ENCODE results near the gene MAN2A1. TPM values are rescaled to one million over a fixed set of nuclear protein-coding genes. Genes with fewer than 3 reads are reported as not detected.
A peak's percentile ranks its signal among the peaks of the same experiment; 100 is the strongest.

Gene MAN2A1
- total RNA-seq, 1 experiment from 2014 or later: 78.0 TPM

DNA sequence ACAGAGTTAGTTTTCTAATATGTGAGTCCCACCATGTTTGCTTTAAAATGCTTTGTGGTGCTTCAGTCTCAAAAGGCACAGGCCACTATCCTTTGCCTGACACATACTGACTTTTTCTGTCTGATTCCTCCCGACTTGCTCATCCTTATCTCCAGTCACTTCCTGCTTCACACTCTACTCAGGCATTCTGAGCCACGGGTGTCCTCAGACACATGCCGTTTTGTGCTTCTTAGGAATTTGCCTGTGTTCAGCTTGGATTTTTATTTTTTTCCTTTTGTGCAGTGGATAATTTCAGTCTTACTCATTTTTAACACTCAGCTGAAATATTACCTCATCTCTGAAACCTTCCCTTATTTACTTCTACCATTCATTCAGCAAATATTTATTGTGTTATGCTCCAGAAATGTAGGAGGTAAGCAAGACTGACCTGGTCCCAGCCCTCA lies 54.1 kb downstream of the MAN2A1 start:
- no CpG with 5 or more reads among the region's 3 CpGs for WGBS (ENCODE audit: extremely low coverage, insufficient read length, low lambda C conversion rate)
- Histone ChIP-seq H2BK120ac (ENCODE audit: low read depth, low read length, poor library complexity, severe bottlenecking) (no peak overlapping the region), H4K5ac (ENCODE audit: insufficient read length, low read depth, low read length) (no peak overlapping the region), H3K14ac (ENCODE audit: insufficient read depth, low read length) (no peak overlapping the region), H4K20me1 (ENCODE audit: control insufficient read depth, insufficient read depth, insufficient read length) (no peaks in the 10 kb centered on the region), H2BK12ac (ENCODE audit: insufficient read length, low read depth, low read length) (no peak overlapping the region), H3K4me2 (ENCODE audit: insufficient read depth, insufficient read length, low read length) (no peak overlapping the region), H2AK5ac (ENCODE audit: insufficient read length, low read length) (no peak overlapping the region), H4K91ac (ENCODE audit: insufficient read length, low read depth, low read length) (no peak overlapping the region), H3K9me3 (ENCODE audit: control insufficient read depth, low read depth, low read length) (no peaks in the 10 kb centered on the region), H2BK20ac (ENCODE audit: low read depth, low read length, poor library complexity, severe bottlenecking) (no peak overlapping the region), H2AFZ (ENCODE audit: low read length) (no peak overlapping the region), H2BK15ac (ENCODE audit: low read depth, low read length) (no peak overlapping the region), H3K27me3 (ENCODE audit: insufficient read depth, low read length) (no peaks in the 10 kb centered on the region), H3K9ac (ENCODE audit: extremely low read depth, insufficient read length, low read length) (no peak overlapping the region), H3K79me2 (ENCODE audit: insufficient read depth, low read length) (peaks cover 5% of the 10 kb centered on the region; the same call in 1 of the 2 replicates), H3K27ac (ENCODE audit: insufficient read length, low read depth, low read length) (peak overlapping the region; percentile 14), H3K79me1 (ENCODE audit: insufficient read depth, low read depth, low read length, poor library complexity, severe bottlenecking) (no peaks in the 10 kb centered on the region), H3K4ac (ENCODE audit: low read depth, low read length) (no peak overlapping the region), H3T11ph (ENCODE audit: low read length) (no peak overlapping the region), H3K56ac (ENCODE audit: insufficient read length, low read depth, low read length) (no peak overlapping the region), H3K18ac (ENCODE audit: insufficient read length, low read depth, low read length) (no peak overlapping the region), H4K8ac (replicated peaks; ENCODE audit: insufficient read length, low read depth, low read length) (no peak overlapping the region), H3K4me1 (ENCODE audit: insufficient read depth, low read length) (peaks cover 19% of the 10 kb centered on the region; the same call in 1 of the 2 replicates), H3K23ac (ENCODE audit: insufficient read length, low read depth, low read length) (no peak overlapping the region), H3K23me2 (ENCODE audit: insufficient read length, low read depth, low read length, poor library complexity, severe bottlenecking) (no peaks in the 10 kb centered on the region), H2BK5ac (ENCODE audit: insufficient read length, low read length) (no peak overlapping the region)
- peak overlapping the region in 1 of 2 experiments; percentile 55; a peak in 3 of 5 replicates for H3K4me3 Mint-ChIP-seq
- H3K27ac Mint-ChIP-seq: peak overlapping the region; percentile 41 to 98 (median 95)
- TF ChIP-seq, protein P1, sequence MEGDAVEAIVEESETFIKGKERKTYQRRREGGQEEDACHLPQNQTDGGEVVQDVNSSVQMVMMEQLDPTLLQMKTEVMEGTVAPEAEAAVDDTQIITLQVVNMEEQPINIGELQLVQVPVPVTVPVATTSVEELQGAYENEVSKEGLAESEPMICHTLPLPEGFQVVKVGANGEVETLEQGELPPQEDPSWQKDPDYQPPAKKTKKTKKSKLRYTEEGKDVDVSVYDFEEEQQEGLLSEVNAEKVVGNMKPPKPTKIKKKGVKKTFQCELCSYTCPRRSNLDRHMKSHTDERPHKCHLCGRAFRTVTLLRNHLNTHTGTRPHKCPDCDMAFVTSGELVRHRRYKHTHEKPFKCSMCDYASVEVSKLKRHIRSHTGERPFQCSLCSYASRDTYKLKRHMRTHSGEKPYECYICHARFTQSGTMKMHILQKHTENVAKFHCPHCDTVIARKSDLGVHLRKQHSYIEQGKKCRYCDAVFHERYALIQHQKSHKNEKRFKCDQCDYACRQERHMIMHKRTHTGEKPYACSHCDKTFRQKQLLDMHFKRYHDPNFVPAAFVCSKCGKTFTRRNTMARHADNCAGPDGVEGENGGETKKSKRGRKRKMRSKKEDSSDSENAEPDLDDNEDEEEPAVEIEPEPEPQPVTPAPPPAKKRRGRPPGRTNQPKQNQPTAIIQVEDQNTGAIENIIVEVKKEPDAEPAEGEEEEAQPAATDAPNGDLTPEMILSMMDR (conservative IDR thresholded peaks at IDR 0.05): no peak
- H3K4me1 Mint-ChIP-seq: peaks cover 71 to 74% of the 10 kb centered on the region in 2 experiments
- no peaks in the 10 kb centered on the region; a peak in 1 of 5 replicates for H3K9me3 Mint-ChIP-seq
- H3K27me3 Mint-ChIP-seq (ENCODE audit: low read depth): no peaks in the 10 kb centered on the region
- peaks cover 8 to 27% (median 11%) of the 10 kb centered on the region in 3 experiments for H3K36me3 Mint-ChIP-seq (ENCODE audit: insufficient read depth in 1 of 3, low read depth in 3 of 3)
- DNase-seq: no peak

All from H9 (cell line).